OCI-LY3 (cell line): ENCODE data around the gene USP17L11.
"Not testable (repeated sequence)": the region's sequence is repeated elsewhere in the genome, so short reads cannot be mapped to it uniquely, and the experiment has no call there.

Source experiments
- CTCF ChIP-seq: fragments of 200-600, 300-600 bp; sonication (generic); IDR thresholded peaks from 2 replicates; pipeline ENCODE4 v1.5.1; 2014; ENCODE audit warnings: antibody characterized with exemption, low read length, low read depth
- EZH2phosphoT487 ChIP-seq: fragments of 200-600 bp; shearing (Covaris generic); IDR thresholded peaks from 2 replicates; pipeline ENCODE4 v1.6.1; 2018; ENCODE audit warnings: antibody characterized with exemption, mixed run types, low read depth

- not testable (repeated sequence) for TF ChIP-seq CTCF, EZH2phosphoT487
Observed at GRCh38 chr4:9230249-9230648, 15.0 kb downstream of the USP17L11 start.
